DOHH2 (cell line): ENCODE results near the gene TIMD4.
"Not testable (repeated sequence)": the region's sequence is repeated elsewhere in the genome, so short reads cannot be mapped to it uniquely, and the experiment has no call there.

Experiments used
- H3F3A ChIP-seq: fragments of 200-600 bp; sonication (generic), shearing (Covaris generic); 2 replicates; pipeline ENCODE4 v1.6.0; 2016; ENCODE audit warnings: antibody characterized with exemption, mild to moderate bottlenecking; ENCODE audit not compliant: control insufficient read depth, insufficient read depth
- H3K27ac ChIP-seq: fragments of 200-600 bp; sonication (generic); 2 replicates; pipeline ENCODE4 v1.5.1; 2014; ENCODE audit warnings: low read depth, mild to moderate bottlenecking, low read length, moderate library complexity
- H3K27me3 ChIP-seq: fragments of 200-600 bp; sonication (generic); 2 replicates; pipeline ENCODE4 v1.6.1; 2014; ENCODE audit warnings: mild to moderate bottlenecking, low read length, mixed read lengths; ENCODE audit not compliant: control insufficient read depth
- H3K36me3 ChIP-seq: fragments of 200-600 bp; sonication (generic); 2 replicates; pipeline ENCODE4 v1.6.1; 2014; ENCODE audit warnings: mild to moderate bottlenecking, low read length, moderate library complexity, mixed read lengths; ENCODE audit not compliant: control insufficient read depth
- H3K4me1 ChIP-seq: fragments of 200-600 bp; sonication (generic); 2 replicates; pipeline ENCODE4 v1.6.1; 2014; ENCODE audit warnings: mild to moderate bottlenecking, low read length, mixed read lengths; ENCODE audit not compliant: control insufficient read depth
- H3K4me2 ChIP-seq: fragments of 200-600 bp; sonication (generic); 2 replicates; pipeline ENCODE4 v1.6.0; 2014; ENCODE audit warnings: mild to moderate bottlenecking, low read length, moderate library complexity
- H3K4me3 ChIP-seq: fragments of 200-600 bp; sonication (generic); 2 replicates; pipeline ENCODE4 v1.5.1; 2014; ENCODE audit warnings: mild to moderate bottlenecking, low read length, mixed read lengths
- H3K79me2 ChIP-seq: fragments of 200-600 bp; sonication (generic); 2 replicates; pipeline ENCODE4 v1.6.1; 2014; ENCODE audit warnings: mild to moderate bottlenecking, low read length, mixed read lengths; ENCODE audit not compliant: control insufficient read depth
- H3K9me2 ChIP-seq: fragments of 200-600 bp; sonication (generic); replicated peaks from 2 replicates; pipeline ENCODE4 v1.6.1; 2014; ENCODE audit warnings: mild to moderate bottlenecking, low read length, mixed read lengths; ENCODE audit not compliant: control insufficient read depth
- H3K9me3 ChIP-seq: fragments of 200-600 bp; sonication (generic); 2 replicates; pipeline ENCODE4 v1.6.1; 2014; ENCODE audit warnings: antibody characterized with exemption, low read length, mixed read lengths; ENCODE audit not compliant: control insufficient read depth, insufficient read depth
- H4K20me1 ChIP-seq: fragments of 200-600 bp; sonication (generic); 2 replicates; pipeline ENCODE4 v1.6.0; 2014; ENCODE audit warnings: low read depth, mild to moderate bottlenecking, antibody characterized with exemption, low read length, moderate library complexity; ENCODE audit not compliant: control insufficient read depth, insufficient read depth
- EZH2phosphoT487 ChIP-seq: fragments of 200-600 bp; sonication (generic); IDR thresholded peaks from 2 replicates; pipeline ENCODE4 v1.6.1; 2017; ENCODE audit warnings: borderline replicate concordance, mild to moderate bottlenecking, antibody characterized with exemption, low read length, moderate library complexity, mixed read lengths
- TF ChIP-seq, protein P1 (sequence below): fragments of 200-600 bp; sonication (generic); IDR thresholded peaks from one replicate; pipeline ENCODE4 v1.5.1; 2014; ENCODE audit warnings: antibody characterized with exemption, mild to moderate bottlenecking, low read depth, low read length; ENCODE audit not compliant: poor library complexity, severe bottlenecking

The TIMD4 gene

GRCh38 chr5:156947925-156948324 is 15.1 kb downstream of the TIMD4 start:
- Histone ChIP-seq H3K27ac (no peak overlapping the region), H4K20me1 (no peaks in the 10 kb centered on the region), H3K27me3 (no peaks in the 10 kb centered on the region), H3K4me2 (no peak overlapping the region), H3F3A (no peaks in the 10 kb centered on the region), H3K36me3 (no peaks in the 10 kb centered on the region), H3K4me3 (no peak overlapping the region), H3K9me3 (no peaks in the 10 kb centered on the region), H3K79me2 (no peaks in the 10 kb centered on the region), H3K9me2 (no peaks in the 10 kb centered on the region), H3K4me1 (peaks cover 20% of the 10 kb centered on the region)
- TF ChIP-seq, protein P1, sequence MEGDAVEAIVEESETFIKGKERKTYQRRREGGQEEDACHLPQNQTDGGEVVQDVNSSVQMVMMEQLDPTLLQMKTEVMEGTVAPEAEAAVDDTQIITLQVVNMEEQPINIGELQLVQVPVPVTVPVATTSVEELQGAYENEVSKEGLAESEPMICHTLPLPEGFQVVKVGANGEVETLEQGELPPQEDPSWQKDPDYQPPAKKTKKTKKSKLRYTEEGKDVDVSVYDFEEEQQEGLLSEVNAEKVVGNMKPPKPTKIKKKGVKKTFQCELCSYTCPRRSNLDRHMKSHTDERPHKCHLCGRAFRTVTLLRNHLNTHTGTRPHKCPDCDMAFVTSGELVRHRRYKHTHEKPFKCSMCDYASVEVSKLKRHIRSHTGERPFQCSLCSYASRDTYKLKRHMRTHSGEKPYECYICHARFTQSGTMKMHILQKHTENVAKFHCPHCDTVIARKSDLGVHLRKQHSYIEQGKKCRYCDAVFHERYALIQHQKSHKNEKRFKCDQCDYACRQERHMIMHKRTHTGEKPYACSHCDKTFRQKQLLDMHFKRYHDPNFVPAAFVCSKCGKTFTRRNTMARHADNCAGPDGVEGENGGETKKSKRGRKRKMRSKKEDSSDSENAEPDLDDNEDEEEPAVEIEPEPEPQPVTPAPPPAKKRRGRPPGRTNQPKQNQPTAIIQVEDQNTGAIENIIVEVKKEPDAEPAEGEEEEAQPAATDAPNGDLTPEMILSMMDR, result no peak
- TF ChIP-seq EZH2phosphoT487, result no peak

DNA sequence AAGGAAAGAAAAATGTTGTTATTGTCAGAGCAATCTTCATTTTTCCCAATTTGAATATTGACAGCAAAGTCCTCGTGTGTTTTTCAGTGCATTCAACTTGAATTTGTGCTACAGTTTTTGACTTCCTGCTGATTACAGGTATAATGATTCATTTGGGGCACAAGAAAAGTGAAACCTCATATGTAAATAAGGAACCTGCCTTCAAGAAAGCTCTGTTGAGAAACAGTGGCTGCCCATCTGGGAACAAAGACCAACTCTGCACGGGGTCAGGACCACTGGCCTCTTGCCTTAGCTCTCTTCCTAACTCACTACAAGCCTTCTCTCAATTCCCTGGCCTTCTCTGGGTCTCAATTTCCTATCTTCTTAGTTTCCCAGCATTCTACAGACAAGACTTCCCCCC is 21.0 kb downstream of the TIMD4 start:
- H3F3A ChIP-seq, result no peaks in the 10 kb centered on the region
- no peaks in the 10 kb centered on the region for H3K27me3 ChIP-seq
- no peaks in the 10 kb centered on the region for H3K79me2 ChIP-seq
- no peaks in the 10 kb centered on the region for H3K36me3 ChIP-seq
- H3K4me1 ChIP-seq, result peaks cover 37% of the 10 kb centered on the region
- peak overlapping the region; percentile 36 for H3K4me3 ChIP-seq
- no peaks in the 10 kb centered on the region for H3K9me2 ChIP-seq
- TF ChIP-seq, protein P1, result no peak
- TF ChIP-seq EZH2phosphoT487, result no peak
- peak overlapping the region; percentile 51 for H3K27ac ChIP-seq
- peaks cover 6% of the 10 kb centered on the region; the same call in 1 of the 2 replicates for H3K9me3 ChIP-seq
- no peaks in the 10 kb centered on the region for H4K20me1 ChIP-seq
- H3K4me2 ChIP-seq, result peak overlapping the region; percentile 40

GRCh38 chr5:156940462-156940861 is 22.6 kb downstream of the TIMD4 start:
- H3K36me3 ChIP-seq, H3K9me3 ChIP-seq, H3K27ac ChIP-seq, H3K4me2 ChIP-seq, H4K20me1 ChIP-seq, H3K79me2 ChIP-seq, H3F3A ChIP-seq, H3K4me3 ChIP-seq, H3K27me3 ChIP-seq, H3K9me2 ChIP-seq: not testable (repeated sequence)
- H3K4me1 ChIP-seq, result peaks cover 53% of the 10 kb centered on the region

DNA sequence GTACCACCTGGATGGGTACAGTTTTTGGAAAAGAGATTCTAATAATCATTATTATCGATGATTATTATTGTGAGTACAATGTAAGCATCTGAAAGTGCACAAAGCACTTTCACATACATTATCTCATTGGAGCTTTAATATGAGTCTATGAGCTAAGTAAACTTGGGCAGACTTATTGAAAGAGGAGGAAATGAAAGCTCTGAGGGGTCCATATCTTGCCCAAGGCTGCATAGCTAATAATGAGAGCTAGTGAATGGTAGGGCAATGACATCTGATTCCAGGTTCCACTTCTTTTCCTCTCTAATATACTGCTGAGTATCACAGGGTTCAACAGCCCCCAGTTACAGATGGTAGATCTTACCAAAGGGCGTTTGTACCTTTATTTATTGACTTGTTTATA is 26.1 kb downstream of the TIMD4 start:
- peaks cover 4% of the 10 kb centered on the region; the same call in 1 of the 2 replicates for H3F3A ChIP-seq
- no peaks in the 10 kb centered on the region for H3K9me2 ChIP-seq
- no peaks in the 10 kb centered on the region for H3K79me2 ChIP-seq
- TF ChIP-seq EZH2phosphoT487, result no peak
- TF ChIP-seq, protein P1, result no peak
- H3K4me2 ChIP-seq, result peak overlapping the region; percentile 46
- no peaks in the 10 kb centered on the region for H4K20me1 ChIP-seq
- H3K4me3 ChIP-seq, result peak overlapping the region; percentile 3
- H3K36me3 ChIP-seq, result peaks cover 3% of the 10 kb centered on the region; the same call in 1 of the 2 replicates
- H3K27ac ChIP-seq, result peak overlapping the region; percentile 53
- no peaks in the 10 kb centered on the region for H3K27me3 ChIP-seq
- peaks cover 74% of the 10 kb centered on the region for H3K4me1 ChIP-seq
- H3K9me3 ChIP-seq, result peaks cover 6% of the 10 kb centered on the region; the same call in 1 of the 2 replicates
